ENCODE data around the gene TSNAX. TPM values are rescaled to one million over a fixed set of nuclear protein-coding genes. Genes with fewer than 3 reads are reported as not detected.

The TSNAX gene
- total RNA-seq, 2 donors from 2014 or later: 14.9 to 42.0 TPM

GRCh38 chr1:231605149-231606100 lies 77.0 kb downstream of the TSNAX start:
- Histone ChIP-seq H3K4me1 (ENCODE audit: control insufficient read depth in 1 of 2, low read depth in 2 of 2) (peaks cover 13 to 15% of the 10 kb centered on the region in 2 donors), H3K36me3 (no peaks in the 10 kb centered on the region), H3K4me3 (no peak overlapping the region), H3K9me3 (no peaks in the 10 kb centered on the region), H3K27ac (no peak overlapping the region), H3K27me3 (replicated peaks; ENCODE audit: insufficient read depth) (no peaks in the 10 kb centered on the region)
- TF ChIP-seq, protein P1, sequence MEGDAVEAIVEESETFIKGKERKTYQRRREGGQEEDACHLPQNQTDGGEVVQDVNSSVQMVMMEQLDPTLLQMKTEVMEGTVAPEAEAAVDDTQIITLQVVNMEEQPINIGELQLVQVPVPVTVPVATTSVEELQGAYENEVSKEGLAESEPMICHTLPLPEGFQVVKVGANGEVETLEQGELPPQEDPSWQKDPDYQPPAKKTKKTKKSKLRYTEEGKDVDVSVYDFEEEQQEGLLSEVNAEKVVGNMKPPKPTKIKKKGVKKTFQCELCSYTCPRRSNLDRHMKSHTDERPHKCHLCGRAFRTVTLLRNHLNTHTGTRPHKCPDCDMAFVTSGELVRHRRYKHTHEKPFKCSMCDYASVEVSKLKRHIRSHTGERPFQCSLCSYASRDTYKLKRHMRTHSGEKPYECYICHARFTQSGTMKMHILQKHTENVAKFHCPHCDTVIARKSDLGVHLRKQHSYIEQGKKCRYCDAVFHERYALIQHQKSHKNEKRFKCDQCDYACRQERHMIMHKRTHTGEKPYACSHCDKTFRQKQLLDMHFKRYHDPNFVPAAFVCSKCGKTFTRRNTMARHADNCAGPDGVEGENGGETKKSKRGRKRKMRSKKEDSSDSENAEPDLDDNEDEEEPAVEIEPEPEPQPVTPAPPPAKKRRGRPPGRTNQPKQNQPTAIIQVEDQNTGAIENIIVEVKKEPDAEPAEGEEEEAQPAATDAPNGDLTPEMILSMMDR (IDR thresholded peaks at IDR 0.05): no peak
- ATAC-seq (ENCODE audit: insufficient number of reproducible peaks, low FRiP score, low read depth) (no peak), DNase-seq (ENCODE audit: low spot score) (no peak)

DNA sequence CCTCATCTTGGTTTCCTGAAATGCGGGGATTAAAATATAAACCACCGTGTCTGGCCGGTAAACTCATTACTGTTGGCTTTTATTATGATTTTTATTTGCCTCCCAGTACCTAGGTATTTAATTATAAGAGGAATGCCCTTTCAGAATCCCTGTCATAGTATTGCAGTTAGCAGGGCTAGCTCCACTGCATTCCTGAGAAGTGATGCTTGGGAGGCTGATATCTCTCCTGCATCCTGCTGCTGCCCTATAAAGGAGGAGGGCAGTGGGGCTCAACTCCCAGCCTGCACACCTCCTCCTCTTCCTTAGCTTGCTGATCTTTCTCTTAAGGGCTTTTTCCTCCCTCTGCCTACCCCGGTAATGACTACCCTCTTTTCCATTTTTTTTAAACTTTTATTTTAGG lies 78.2 kb downstream of the TSNAX start:
- no peak overlapping the region for H3K4me3 ChIP-seq
- ATAC-seq (ENCODE audit: insufficient number of reproducible peaks, low FRiP score, low read depth) (no peak), DNase-seq (ENCODE audit: low spot score) (no peak)
- H3K27me3 ChIP-seq (replicated peaks; ENCODE audit: insufficient read depth): no peaks in the 10 kb centered on the region
- TF ChIP-seq, protein P1 (IDR thresholded peaks at IDR 0.05): no peak
- no peaks in the 10 kb centered on the region for H3K36me3 ChIP-seq
- H3K4me1 ChIP-seq (ENCODE audit: control insufficient read depth in 1 of 2, low read depth in 2 of 2): peaks cover 11 to 13% of the 10 kb centered on the region in 2 donors
- no peaks in the 10 kb centered on the region for H3K9me3 ChIP-seq
- H3K27ac ChIP-seq: no peak overlapping the region

DNA sequence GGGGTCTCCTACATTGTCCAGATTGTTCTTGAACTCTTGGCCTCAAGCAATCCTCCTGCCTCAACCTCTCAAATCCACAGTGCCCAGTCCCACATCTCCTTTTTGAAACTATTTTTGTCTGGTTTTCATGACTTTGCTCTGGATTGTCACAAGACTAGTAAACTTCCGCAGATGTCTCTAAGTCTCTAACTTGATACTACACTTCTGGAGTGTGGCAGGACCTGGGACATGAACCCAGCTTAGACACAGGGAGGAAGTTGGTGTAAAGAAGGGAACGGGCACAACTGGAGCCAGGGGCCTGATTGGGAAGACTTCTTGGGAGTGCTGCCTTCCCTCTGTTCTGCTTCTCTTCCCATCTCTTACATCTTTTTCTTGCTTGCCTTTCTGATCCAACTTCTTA lies 81.9 kb downstream of the TSNAX start:
- H3K4me3 ChIP-seq: no peak overlapping the region
- no peaks in the 10 kb centered on the region for H3K36me3 ChIP-seq
- H3K4me1 ChIP-seq (ENCODE audit: control insufficient read depth in 1 of 2, low read depth in 2 of 2): no peaks in the 10 kb centered on the region
- no peaks in the 10 kb centered on the region for H3K27me3 ChIP-seq (replicated peaks; ENCODE audit: insufficient read depth)
- no peak overlapping the region for H3K27ac ChIP-seq
- TF ChIP-seq, protein P1 (IDR thresholded peaks at IDR 0.05): no peak
- ATAC-seq (ENCODE audit: insufficient number of reproducible peaks, low FRiP score, low read depth) (no peak), DNase-seq (ENCODE audit: low spot score) (no peak)
- H3K9me3 ChIP-seq: no peaks in the 10 kb centered on the region

DNA sequence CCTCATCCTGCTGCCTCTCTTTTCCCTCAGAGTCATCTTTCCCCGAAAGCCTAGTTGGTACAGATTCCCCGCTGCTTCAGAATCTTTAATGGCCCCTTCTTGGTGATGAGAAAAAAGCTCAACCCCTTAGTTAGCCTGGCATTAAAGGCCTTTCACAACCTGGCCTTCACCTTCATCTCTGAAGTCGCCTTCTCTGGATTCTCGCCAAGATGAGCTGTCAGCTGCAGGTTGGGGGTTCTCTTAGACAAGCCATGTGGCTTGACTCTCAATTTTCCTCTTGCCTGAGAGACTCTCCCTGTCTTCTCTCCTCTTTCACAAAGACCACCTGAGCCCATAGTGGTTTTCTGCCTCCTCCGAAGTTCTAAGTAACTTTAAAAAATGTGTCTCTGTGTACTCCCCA lies 82.6 kb downstream of the TSNAX start:
- Histone ChIP-seq H3K9me3 (no peaks in the 10 kb centered on the region), H3K4me1 (ENCODE audit: control insufficient read depth in 1 of 2, low read depth in 2 of 2) (no peaks in the 10 kb centered on the region), H3K27ac (no peak overlapping the region), H3K36me3 (no peaks in the 10 kb centered on the region), H3K27me3 (replicated peaks; ENCODE audit: insufficient read depth) (no peaks in the 10 kb centered on the region), H3K4me3 (no peak overlapping the region)
- DNase-seq (ENCODE audit: low spot score) (no peak), ATAC-seq (ENCODE audit: insufficient number of reproducible peaks, low FRiP score, low read depth) (no peak)
- TF ChIP-seq, protein P1 (IDR thresholded peaks at IDR 0.05): no peak

DNA sequence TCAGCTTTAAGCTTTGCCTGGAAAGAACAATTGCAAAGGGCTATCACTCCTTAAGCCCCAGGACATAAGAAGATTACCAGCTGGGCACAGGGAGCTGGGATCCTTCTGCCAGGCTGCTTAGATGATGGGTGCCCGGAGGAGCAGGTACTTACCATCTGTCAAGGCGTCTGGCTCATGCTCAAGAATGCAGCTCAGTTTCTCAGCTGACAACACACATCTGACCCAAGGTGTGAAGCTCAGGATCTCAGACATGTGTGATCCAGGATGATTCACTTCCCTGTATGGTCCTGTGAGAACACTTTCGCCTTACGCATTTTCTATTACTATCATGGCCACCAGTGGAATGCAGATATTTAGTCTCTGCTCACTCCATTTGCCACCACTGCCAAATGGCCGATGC lies 83.4 kb downstream of the TSNAX start:
- TF ChIP-seq, protein P1 (IDR thresholded peaks at IDR 0.05): no peak
- no peaks in the 10 kb centered on the region for H3K36me3 ChIP-seq
- ATAC-seq (ENCODE audit: insufficient number of reproducible peaks, low FRiP score, low read depth): no peak

More for the DNA sequence above, 83.4 kb downstream of the TSNAX start:
- H3K4me3 ChIP-seq: no peak overlapping the region
- no peaks in the 10 kb centered on the region for H3K4me1 ChIP-seq (ENCODE audit: control insufficient read depth in 1 of 2, low read depth in 2 of 2)
- H3K27ac ChIP-seq: no peak overlapping the region
- H3K27me3 ChIP-seq (replicated peaks; ENCODE audit: insufficient read depth): no peaks in the 10 kb centered on the region
- DNase-seq (ENCODE audit: low spot score): no peak
- no peaks in the 10 kb centered on the region for H3K9me3 ChIP-seq

All from thoracic aorta (tissue), 2 donors.